Body of pancreas (tissue), 4 donors: ENCODE data around the gene IL7R. TPM values are rescaled to one million over a fixed set of nuclear protein-coding genes. Genes with fewer than 3 reads are reported as not detected.

Experiments used
- ATAC-seq: fragments of 150-250 bp; one replicate; pipeline ENCODE4 v1.9.1; 2016
- DNase-seq, 4 donors: peaks; one replicate each; pipeline ENCODE4 v3.0.0-alpha.2; 2019
- H3K27ac ChIP-seq, 4 donors: fragments of 200-600 bp; sonication (generic); 1 replicate in 3 of 4; 2 replicates in 1 of 4; pipeline versions ENCODE4 v1.5.1 to v1.6.1; 2016 to 2019; ENCODE audit warnings: mild to moderate bottlenecking in 1 of 4, mixed read lengths in 1 of 4, moderate library complexity in 1 of 4
- H3K27me3 ChIP-seq, 2 donors: fragments of 200-600 bp; sonication (generic); one replicate each; pipeline ENCODE4 v1.6.0; 2016; ENCODE audit warnings: mild to moderate bottlenecking in 1 of 2
- H3K36me3 ChIP-seq, 2 donors: fragments of 200-600 bp; sonication (generic); replicated peaks in 1 of 2; 2 replicates each; pipeline ENCODE4 v1.5.1; 2016; ENCODE audit warnings: low read depth in 2 of 2; ENCODE audit not compliant: insufficient read depth in 1 of 2
- H3K4me1 ChIP-seq: fragments of 200-600 bp; sonication (generic); one replicate; pipeline ENCODE4 v1.6.0; 2016
- H3K4me3 ChIP-seq, 2 donors: fragments of 200-600 bp; sonication (generic); 1 replicate in 1 of 2; 2 replicates in 1 of 2; pipeline ENCODE4 v1.5.1; 2016 to 2019
- H3K9me3 ChIP-seq, 3 donors: fragments of 200-600 bp; sonication (generic); 1 replicate in 2 of 3; 2 replicates in 1 of 3; pipeline ENCODE4 v1.5.1; 2016
- POLR2A ChIP-seq, 3 donors: fragments of 450-650 bp; IDR thresholded peaks; one replicate each; pipeline ENCODE4 v1.6.1; 2016; ENCODE audit warnings: antibody characterized with exemption in 3 of 3, mild to moderate bottlenecking in 2 of 3
- WGBS, 2 donors: methylation state at CpG; one replicate each; pipeline ENCODE4 v1.1.5; 2017; 5-methylcytosine and 5-hydroxymethylcytosine counted together
- intact Hi-C: fragments of 100-400 bp; cut with DNase I; formaldehyde crosslinking; loops from one replicate; pipeline ENCODE4 v1.15.1; 2023
- total RNA-seq, 2 donors: library from RNA; depleted of rRNA; stranded (reverse); fragments of >200 nt; gene quantifications; one replicate each; pipeline ENCODE4 v1.1.0, GENCODE V29; 2016
- TF ChIP-seq, protein P1 (sequence below), 7 experiments: fragments of 450-650 bp in 4 of 7; fragments of 200-600 bp in 3 of 7; sonication (generic) in 3 of 7; IDR thresholded peaks; one replicate each; pipeline ENCODE4 v1.5.1; 2016 to 2019; ENCODE audit warnings: antibody characterized with exemption in 7 of 7

The IL7R gene
- total RNA-seq, 2 donors from 2014 or later = 13.5 to 27.0 TPM

DNA sequence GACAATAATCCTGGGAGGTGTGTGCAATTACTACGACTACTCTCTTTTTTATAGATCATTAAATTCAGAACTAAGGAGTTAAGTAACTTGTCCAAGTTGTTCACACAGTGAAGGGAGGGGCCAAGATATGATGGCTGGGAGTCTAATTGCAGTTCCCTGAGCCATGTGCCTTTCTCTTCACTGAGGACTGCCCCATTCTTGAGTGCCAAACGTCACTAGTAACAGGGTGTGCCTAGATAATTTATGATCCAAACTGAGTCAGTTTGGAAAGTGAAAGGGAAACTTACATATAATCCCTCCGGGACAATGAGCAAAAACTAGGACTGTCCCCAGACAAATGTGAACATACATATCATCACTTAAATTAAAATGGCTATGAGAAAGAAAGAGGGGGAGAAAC lies 20.2 kb downstream of the IL7R start:
- Histone ChIP-seq H3K36me3 (no peaks in the 10 kb centered on the region), H3K4me1 (no peaks in the 10 kb centered on the region), H3K9me3 (no peaks in the 10 kb centered on the region), H3K27me3 (no peaks in the 10 kb centered on the region), H3K4me3 (no peak overlapping the region), H3K27ac (no peak overlapping the region)
- DNase-seq = no peak
- intact Hi-C loops = no loop called here
- ATAC-seq = no peak
- WGBS, 2 donors = 42 to 43% methylated on average over 3 of the region's 3 CpGs
- TF ChIP-seq, protein P1, sequence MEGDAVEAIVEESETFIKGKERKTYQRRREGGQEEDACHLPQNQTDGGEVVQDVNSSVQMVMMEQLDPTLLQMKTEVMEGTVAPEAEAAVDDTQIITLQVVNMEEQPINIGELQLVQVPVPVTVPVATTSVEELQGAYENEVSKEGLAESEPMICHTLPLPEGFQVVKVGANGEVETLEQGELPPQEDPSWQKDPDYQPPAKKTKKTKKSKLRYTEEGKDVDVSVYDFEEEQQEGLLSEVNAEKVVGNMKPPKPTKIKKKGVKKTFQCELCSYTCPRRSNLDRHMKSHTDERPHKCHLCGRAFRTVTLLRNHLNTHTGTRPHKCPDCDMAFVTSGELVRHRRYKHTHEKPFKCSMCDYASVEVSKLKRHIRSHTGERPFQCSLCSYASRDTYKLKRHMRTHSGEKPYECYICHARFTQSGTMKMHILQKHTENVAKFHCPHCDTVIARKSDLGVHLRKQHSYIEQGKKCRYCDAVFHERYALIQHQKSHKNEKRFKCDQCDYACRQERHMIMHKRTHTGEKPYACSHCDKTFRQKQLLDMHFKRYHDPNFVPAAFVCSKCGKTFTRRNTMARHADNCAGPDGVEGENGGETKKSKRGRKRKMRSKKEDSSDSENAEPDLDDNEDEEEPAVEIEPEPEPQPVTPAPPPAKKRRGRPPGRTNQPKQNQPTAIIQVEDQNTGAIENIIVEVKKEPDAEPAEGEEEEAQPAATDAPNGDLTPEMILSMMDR (IDR thresholded peaks at IDR 0.05) = no peak
- no peak for TF ChIP-seq POLR2A (IDR thresholded peaks at IDR 0.05)

DNA sequence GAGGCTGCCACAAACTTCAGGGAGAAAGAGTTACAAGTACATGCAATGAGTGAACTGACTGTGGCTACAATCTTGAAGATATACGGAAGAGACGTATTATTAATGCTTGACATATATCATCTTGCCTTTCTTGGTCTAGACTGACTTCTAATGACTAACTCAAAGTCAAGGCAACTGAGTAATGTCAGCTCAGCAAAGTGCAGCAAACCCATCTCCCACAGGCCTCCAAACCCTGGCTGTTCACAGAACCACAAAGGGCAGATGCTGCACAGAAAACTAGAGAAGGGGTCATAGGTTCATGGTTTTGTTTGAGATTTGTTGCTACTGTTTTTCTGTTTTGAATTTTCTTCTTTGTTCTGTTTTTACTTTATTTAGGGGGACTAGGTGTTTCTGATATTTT lies 21.0 kb downstream of the IL7R start:
- Histone ChIP-seq H3K27ac (no peak overlapping the region), H3K27me3 (no peaks in the 10 kb centered on the region), H3K4me1 (no peaks in the 10 kb centered on the region), H3K4me3 (no peak overlapping the region), H3K36me3 (no peaks in the 10 kb centered on the region), H3K9me3 (no peaks in the 10 kb centered on the region)
- intact Hi-C loops = no loop called here
- DNase-seq (no peak), ATAC-seq (no peak)
- 70 to 94% methylated on average over 2 of the region's 2 CpGs for WGBS, 2 donors
- no peak for TF ChIP-seq POLR2A (IDR thresholded peaks at IDR 0.05)
- TF ChIP-seq, protein P1 (IDR thresholded peaks at IDR 0.05) = no peak

DNA sequence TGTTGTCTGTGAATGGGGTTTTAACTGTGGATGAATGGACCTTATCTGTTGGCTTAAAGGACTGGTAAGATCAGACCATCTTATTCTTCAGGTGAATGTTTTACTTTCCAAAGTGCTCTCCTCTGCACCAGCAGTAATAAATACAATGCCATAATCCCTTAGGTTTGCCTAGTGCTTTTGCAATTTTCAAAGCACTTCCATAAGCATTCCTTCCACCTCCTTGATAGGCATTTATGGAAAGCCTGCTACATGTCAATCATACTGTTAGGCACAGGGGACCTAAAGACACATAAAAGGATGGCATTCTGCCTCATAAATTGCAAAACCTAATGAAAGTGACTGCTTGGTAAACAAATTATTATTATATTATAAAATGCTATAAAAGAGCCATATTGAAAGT lies 21.4 kb downstream of the IL7R start:
- DNase-seq (no peak), ATAC-seq (no peak)
- TF ChIP-seq POLR2A (IDR thresholded peaks at IDR 0.05) = no peak
- TF ChIP-seq, protein P1 (IDR thresholded peaks at IDR 0.05) = no peak
- Histone ChIP-seq H3K27me3 (no peaks in the 10 kb centered on the region), H3K4me3 (no peak overlapping the region), H3K36me3 (no peaks in the 10 kb centered on the region), H3K27ac (no peak overlapping the region), H3K9me3 (no peaks in the 10 kb centered on the region), H3K4me1 (no peaks in the 10 kb centered on the region)
- intact Hi-C loops = no loop called here

DNA sequence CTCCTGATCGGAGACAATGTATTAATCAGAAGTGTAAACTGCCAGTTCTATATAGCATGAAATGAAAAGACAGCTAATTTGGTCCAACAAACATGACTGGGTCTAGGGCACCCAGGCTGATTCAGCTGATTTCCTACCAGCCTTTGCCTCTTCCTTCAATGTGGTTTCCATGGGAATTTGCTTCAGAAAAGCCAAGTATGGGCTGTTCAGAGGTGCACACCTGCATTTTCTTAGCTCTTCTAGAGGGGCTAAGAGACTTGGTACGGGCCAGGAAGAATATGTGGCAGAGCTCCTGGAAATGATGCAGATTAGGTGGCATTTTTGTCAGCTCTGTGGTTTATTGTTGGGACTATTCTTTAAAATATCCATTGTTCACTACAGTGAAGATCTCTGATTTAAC lies 22.4 kb downstream of the IL7R start:
- ATAC-seq = no peak
- DNase-seq = no peak
- intact Hi-C loops = no loop called here
- 69 to 73% methylated on average over 2 of the region's 2 CpGs for WGBS, 2 donors
- H3K9me3 ChIP-seq = no peaks in the 10 kb centered on the region
- TF ChIP-seq POLR2A (IDR thresholded peaks at IDR 0.05) = no peak
- TF ChIP-seq, protein P1 (IDR thresholded peaks at IDR 0.05) = no peak
- no peaks in the 10 kb centered on the region for H3K27me3 ChIP-seq
- H3K4me3 ChIP-seq = no peak overlapping the region
- H3K27ac ChIP-seq = no peak overlapping the region
- H3K4me1 ChIP-seq = no peaks in the 10 kb centered on the region
- no peaks in the 10 kb centered on the region for H3K36me3 ChIP-seq

DNA sequence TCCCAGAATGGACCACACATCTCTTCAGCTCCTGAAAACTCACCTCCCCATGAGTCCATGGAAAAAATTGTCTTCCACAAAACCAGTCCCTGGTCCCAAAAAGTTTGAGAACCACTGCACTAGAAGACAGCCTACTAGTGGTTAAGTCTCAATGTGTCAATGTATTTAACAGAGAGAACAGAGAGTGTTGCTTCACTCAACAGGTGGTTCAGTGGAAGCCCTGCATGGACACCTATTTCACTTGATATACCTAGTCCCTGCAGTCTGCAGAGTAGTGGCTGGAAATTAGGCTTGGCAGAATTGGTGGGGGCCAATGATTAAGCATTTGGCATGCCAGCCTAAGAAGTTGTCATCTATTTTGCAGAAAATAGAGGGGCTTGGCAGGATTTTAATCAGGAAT lies 23.0 kb downstream of the IL7R start:
- H3K27me3 ChIP-seq = no peaks in the 10 kb centered on the region

More for the DNA sequence above, 23.0 kb downstream of the IL7R start:
- Histone ChIP-seq H3K27ac (no peak overlapping the region), H3K9me3 (no peaks in the 10 kb centered on the region), H3K4me3 (no peak overlapping the region), H3K4me1 (no peaks in the 10 kb centered on the region), H3K36me3 (no peaks in the 10 kb centered on the region)
- TF ChIP-seq, protein P1 (IDR thresholded peaks at IDR 0.05) = no peak
- TF ChIP-seq POLR2A (IDR thresholded peaks at IDR 0.05) = no peak
- intact Hi-C loops = no loop called here
- ATAC-seq = no peak
- no peak for DNase-seq
